HCT116 (cell line): ENCODE results near the gene RCOR3. TPM values are rescaled to one million over a fixed set of nuclear protein-coding genes. Genes with fewer than 3 reads are reported as not detected.

Experiments used
- ATAC-seq: fragments of 200-7000 bp; cut with Tn5 transposase; 2 replicates; pipeline ENCODE4 v1.9.1; 2020; ENCODE audit warnings: mild to moderate bottlenecking, moderate library complexity
- BruUV-seq: library from RNA; stranded (reverse); fragments of 400-500 nt; replicated peaks from 2 replicates; lab custom pipeline; 2021; lab: Mats Ljungman, UMichigan
- CTCF ChIA-PET: fragments of 300-600 bp; sonication (Branson Sonifier 250); formaldehyde crosslinking; loops from one replicate; lab custom pipeline; 2021; ENCODE audit warnings: antibody characterized with exemption; lab: Charles Lee
- POLR2A ChIA-PET: fragments of 300-600, 350-600 bp; sonication (Branson Sonifier 250); formaldehyde crosslinking; loops from one replicate; lab custom pipeline; 2021; ENCODE audit warnings: antibody characterized with exemption; lab: Charles Lee
- RAD21 ChIA-PET, 2 experiments: fragments of 300-600 bp; sonication (Branson Sonifier 250); formaldehyde crosslinking; loops; one replicate each; lab custom pipeline; 2023; ENCODE audit warnings: low total read pairs in 2 of 2; ENCODE audit not compliant: uncharacterized antibody in 2 of 2, unreplicated experiment in 2 of 2, low non-redundant PET in 1 of 2; lab: Charles Lee
- DNase-seq: peaks from one replicate; pipeline ENCODE4 v3.0.0-alpha.2; 2010; ENCODE audit warnings: low read depth, low spot score
- H2AFZ ChIP-seq: fragments of 200-600 bp; shearing (Covaris generic), sonication (generic); 2 replicates; pipeline ENCODE4 v1.6.1; 2017; ENCODE audit warnings: low read depth, mixed run types, mixed read lengths, antibody characterized with exemption, low read length; ENCODE audit not compliant: poor library complexity, severe bottlenecking
- H3K27ac ChIP-seq: 2 replicates; pipeline ENCODE4 v1.5.1; 2012; ENCODE audit warnings: low read depth, low read length
- H3K27me3 ChIP-seq: fragments of 200-600 bp; sonication (generic); 2 replicates; pipeline ENCODE4 v1.6.1; 2016; ENCODE audit warnings: mixed run types, low read length, mixed read lengths; ENCODE audit not compliant: insufficient read depth
- H3K36me3 ChIP-seq, 2 experiments: fragments of 200-500 bp in 1 of 2; fragments of 200-600 bp in 1 of 2; sonication (Bioruptor generic) in 1 of 2; sonication (generic) in 1 of 2; 2 replicates each; pipeline versions ENCODE4 v1.5.1 to v1.6.1; 2014 to 2016; ENCODE audit warnings: low read length in 2 of 2, inconsistent platforms in 1 of 2, mixed read lengths in 1 of 2, mixed run types in 1 of 2; ENCODE audit not compliant: insufficient read depth in 2 of 2, control insufficient read depth in 1 of 2
- H3K4me1 ChIP-seq, 2 experiments: fragments of 200-600 bp in 1 of 2; sonication (generic) in 1 of 2; 2 replicates each; pipeline versions ENCODE4 v1.5.1 to v1.6.1; 2012 to 2017; ENCODE audit warnings: low read length in 2 of 2, inconsistent platforms in 1 of 2, mild to moderate bottlenecking in 1 of 2, mixed read lengths in 1 of 2, mixed run types in 1 of 2, moderate library complexity in 1 of 2; ENCODE audit not compliant: insufficient read depth in 2 of 2, control insufficient read depth in 1 of 2
- H3K4me2 ChIP-seq: fragments of 200-600 bp; sonication (generic); 2 replicates; pipeline ENCODE4 v1.6.1; 2017; ENCODE audit warnings: mixed run types, low read length, mixed read lengths
- H3K4me3 ChIP-seq, 2 experiments: fragments of 200-600 bp in 1 of 2; sonication (generic) in 1 of 2; replicated peaks in 1 of 2; 2 replicates each; pipeline ENCODE4 v1.5.1; 2011 to 2016; ENCODE audit warnings: low read length in 2 of 2, control low read depth in 1 of 2, low read depth in 1 of 2, mild to moderate bottlenecking in 1 of 2, mixed read lengths in 1 of 2, mixed run types in 1 of 2
- H3K79me2 ChIP-seq: fragments of 200-600 bp; sonication (generic); 2 replicates; pipeline ENCODE4 v1.6.1; 2017; ENCODE audit warnings: mild to moderate bottlenecking, mixed run types, low read length, moderate library complexity, mixed read lengths; ENCODE audit not compliant: insufficient read depth
- H3K9ac ChIP-seq: fragments of 200-600 bp; sonication (generic); 2 replicates; pipeline ENCODE4 v1.6.1; 2016; ENCODE audit warnings: low read length, mixed read lengths
- H3K9me2 ChIP-seq: fragments of 200-600 bp; sonication (generic), shearing (Covaris generic); 2 replicates; pipeline ENCODE4 v1.6.1; 2017; ENCODE audit warnings: mixed run types, mild to moderate bottlenecking, moderate library complexity; ENCODE audit not compliant: insufficient read depth
- H3K9me3 ChIP-seq, 2 experiments: fragments of 200-500 bp in 1 of 2; fragments of 200-600 bp in 1 of 2; sonication (Bioruptor generic) in 1 of 2; sonication (generic) in 1 of 2; 2 replicates each; pipeline ENCODE4 v1.6.1; 2014 to 2017; ENCODE audit warnings: low read length in 2 of 2, mixed read lengths in 2 of 2, inconsistent platforms in 1 of 2, low read depth in 1 of 2, mild to moderate bottlenecking in 1 of 2, mixed run types in 1 of 2, moderate library complexity in 1 of 2; ENCODE audit not compliant: control insufficient read depth in 1 of 2, insufficient read depth in 1 of 2
- H4K20me1 ChIP-seq: fragments of 200-600 bp; sonication (generic), shearing (Covaris generic); 2 replicates; pipeline ENCODE4 v1.6.1; 2017; ENCODE audit warnings: mixed run types, mild to moderate bottlenecking, moderate library complexity; ENCODE audit not compliant: insufficient read depth
- ATF3 ChIP-seq: IDR thresholded peaks from 2 replicates; pipeline ENCODE4 v1.6.1; 2012
- EZH2phosphoT487 ChIP-seq: fragments of 200-600 bp; IDR thresholded peaks from 2 replicates; pipeline ENCODE4 v1.6.1; 2018; ENCODE audit warnings: antibody characterized with exemption, borderline replicate concordance
- JUND ChIP-seq: IDR thresholded peaks from 2 replicates; pipeline ENCODE4 v1.6.1; 2012
- POLR2AphosphoS5 ChIP-seq: IDR thresholded peaks from 2 replicates; pipeline ENCODE4 v1.6.1; 2011; ENCODE audit warnings: mild to moderate bottlenecking, low read depth, low read length, moderate library complexity
- SP1 ChIP-seq: IDR thresholded peaks from 2 replicates; pipeline ENCODE4 v1.6.1; 2012; ENCODE audit warnings: low read depth
- SRF ChIP-seq: IDR thresholded peaks from 2 replicates; pipeline ENCODE4 v1.6.1; 2012; ENCODE audit warnings: low read depth
- TCF7L2 ChIP-seq: IDR thresholded peaks from 2 replicates; pipeline ENCODE4 v1.7.0; 2011; ENCODE audit warnings: borderline replicate concordance, inconsistent platforms; ENCODE audit not compliant: insufficient read depth, insufficient read length; ENCODE audit errors: extremely low read depth
- YY1 ChIP-seq: IDR thresholded peaks from 2 replicates; pipeline ENCODE4 v1.6.1; 2011; ENCODE audit warnings: low read length, low read depth, moderate library complexity, mild to moderate bottlenecking; ENCODE audit not compliant: insufficient replicate concordance; ENCODE audit errors: extremely low read depth
- ZFX ChIP-seq: fragments of 450-650 bp; IDR thresholded peaks from 2 replicates; pipeline ENCODE4 v1.6.1; 2017
- ZNF274 ChIP-seq: fragments of 200-500 bp; sonication (Bioruptor generic); IDR thresholded peaks from 2 replicates; pipeline ENCODE4 v1.6.1; 2014; ENCODE audit warnings: mild to moderate bottlenecking, low read depth, low read length, inconsistent platforms
- intact Hi-C: fragments of 100-400 bp; cut with micrococcal nuclease; formaldehyde crosslinking; loops from 2 replicates; pipeline ENCODE4 v1.10.0; 2022
- total RNA-seq: library from RNA; stranded (reverse); gene quantifications from one replicate; pipeline ENCODE4 v1.2.1, GENCODE V29; 2021; ENCODE audit not compliant: unreplicated experiment
- TF ChIP-seq, protein P1 (sequence below): IDR thresholded peaks from 2 replicates; pipeline ENCODE4 v1.6.1; 2012; ENCODE audit warnings: low read depth

RCOR3 gene
- total RNA-seq, 1 experiment from 2014 or later, result 25.7 TPM

- Histone ChIP-seq H3K27me3 (no peaks in the 10 kb centered on the region), H3K79me2 (no peaks in the 10 kb centered on the region), H3K27ac (no peak overlapping the region), H3K9me2 (no peaks in the 10 kb centered on the region), H3K36me3 (peaks cover 9 to 24% of the 10 kb centered on the region in 2 experiments; a peak in 3 of 4 replicates), H3K9ac (no peak overlapping the region), H3K9me3 (no peaks in the 10 kb centered on the region), H3K4me3 (no peak overlapping the region), H3K4me1 (no peaks in the 10 kb centered on the region), H2AFZ (no peak overlapping the region), H4K20me1 (no peaks in the 10 kb centered on the region), H3K4me2 (no peak overlapping the region)
- DNase-seq, result no peak
- no TSS peak for BruUV-seq
- ChIA-PET POLR2A (no interaction called here), CTCF (no interaction called here), RAD21 (no interaction called here)
- ATAC-seq, result no peak
- intact Hi-C loops, result no loop called here
- TF ChIP-seq SRF (no peak), JUND (no peak), ZNF274 (no peak), ZFX (no peak), SP1 (no peak), YY1 (no peak), POLR2AphosphoS5 (no peak), EZH2phosphoT487 (no peak), ATF3 (no peak), TCF7L2 (no peak)
- TF ChIP-seq, protein P1, sequence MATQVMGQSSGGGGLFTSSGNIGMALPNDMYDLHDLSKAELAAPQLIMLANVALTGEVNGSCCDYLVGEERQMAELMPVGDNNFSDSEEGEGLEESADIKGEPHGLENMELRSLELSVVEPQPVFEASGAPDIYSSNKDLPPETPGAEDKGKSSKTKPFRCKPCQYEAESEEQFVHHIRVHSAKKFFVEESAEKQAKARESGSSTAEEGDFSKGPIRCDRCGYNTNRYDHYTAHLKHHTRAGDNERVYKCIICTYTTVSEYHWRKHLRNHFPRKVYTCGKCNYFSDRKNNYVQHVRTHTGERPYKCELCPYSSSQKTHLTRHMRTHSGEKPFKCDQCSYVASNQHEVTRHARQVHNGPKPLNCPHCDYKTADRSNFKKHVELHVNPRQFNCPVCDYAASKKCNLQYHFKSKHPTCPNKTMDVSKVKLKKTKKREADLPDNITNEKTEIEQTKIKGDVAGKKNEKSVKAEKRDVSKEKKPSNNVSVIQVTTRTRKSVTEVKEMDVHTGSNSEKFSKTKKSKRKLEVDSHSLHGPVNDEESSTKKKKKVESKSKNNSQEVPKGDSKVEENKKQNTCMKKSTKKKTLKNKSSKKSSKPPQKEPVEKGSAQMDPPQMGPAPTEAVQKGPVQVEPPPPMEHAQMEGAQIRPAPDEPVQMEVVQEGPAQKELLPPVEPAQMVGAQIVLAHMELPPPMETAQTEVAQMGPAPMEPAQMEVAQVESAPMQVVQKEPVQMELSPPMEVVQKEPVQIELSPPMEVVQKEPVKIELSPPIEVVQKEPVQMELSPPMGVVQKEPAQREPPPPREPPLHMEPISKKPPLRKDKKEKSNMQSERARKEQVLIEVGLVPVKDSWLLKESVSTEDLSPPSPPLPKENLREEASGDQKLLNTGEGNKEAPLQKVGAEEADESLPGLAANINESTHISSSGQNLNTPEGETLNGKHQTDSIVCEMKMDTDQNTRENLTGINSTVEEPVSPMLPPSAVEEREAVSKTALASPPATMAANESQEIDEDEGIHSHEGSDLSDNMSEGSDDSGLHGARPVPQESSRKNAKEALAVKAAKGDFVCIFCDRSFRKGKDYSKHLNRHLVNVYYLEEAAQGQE, result no peak
Observed at GRCh38 chr1:211282023-211282373, 22.8 kb downstream of the RCOR3 start.
